GM23248 (cell line): ENCODE measurements around the gene ZSWIM9.

Experiments used
- EZH2 ChIP-seq: fragments of 200-600 bp; sonication (generic); IDR thresholded peaks from 2 replicates; pipeline ENCODE4 v1.6.1; 2018; ENCODE audit warnings: antibody characterized with exemption, mild to moderate bottlenecking; ENCODE audit not compliant: insufficient read depth, poor library complexity, severe bottlenecking
- EZH2phosphoT487 ChIP-seq: fragments of 200-600 bp; sonication (generic); IDR thresholded peaks from 2 replicates; pipeline ENCODE4 v1.6.1; 2018; ENCODE audit warnings: antibody characterized with exemption, moderate library complexity, mild to moderate bottlenecking, low read depth; ENCODE audit not compliant: insufficient read depth

GRCh38 chr19:48218997-48219396 is 48.5 kb downstream of the ZSWIM9 start:
- TF ChIP-seq EZH2phosphoT487 (no peak), EZH2 (no peak)
